Ovary (tissue), 3 donors: ENCODE measurements around the gene OSBPL6.

ENCODE experiments used
- EP300 ChIP-seq: sonication (generic); formaldehyde crosslinking; IDR thresholded peaks from one replicate; pipeline ENCODE4 v1.6.1; 2017; ENCODE audit warnings: antibody characterized with exemption
- POLR2A ChIP-seq: fragments of 450-650 bp; IDR thresholded peaks from one replicate; pipeline ENCODE4 v1.6.1; 2017; ENCODE audit warnings: antibody characterized with exemption, mild to moderate bottlenecking, moderate library complexity
- TF ChIP-seq, protein P1 (sequence below), 3 donors: fragments of 450-650 bp in 2 of 3; fragments of 200-600 bp in 1 of 3; IDR thresholded peaks; one replicate each; pipeline versions ENCODE4 v1.5.1 to v1.8.0; 2016 to 2022; ENCODE audit warnings: antibody characterized with exemption in 3 of 3, mild to moderate bottlenecking in 1 of 3
- donor health status: DM: no; HTN: no; CAD: no.

- TF ChIP-seq POLR2A (no peak), EP300 (no peak)
- TF ChIP-seq, protein P1, sequence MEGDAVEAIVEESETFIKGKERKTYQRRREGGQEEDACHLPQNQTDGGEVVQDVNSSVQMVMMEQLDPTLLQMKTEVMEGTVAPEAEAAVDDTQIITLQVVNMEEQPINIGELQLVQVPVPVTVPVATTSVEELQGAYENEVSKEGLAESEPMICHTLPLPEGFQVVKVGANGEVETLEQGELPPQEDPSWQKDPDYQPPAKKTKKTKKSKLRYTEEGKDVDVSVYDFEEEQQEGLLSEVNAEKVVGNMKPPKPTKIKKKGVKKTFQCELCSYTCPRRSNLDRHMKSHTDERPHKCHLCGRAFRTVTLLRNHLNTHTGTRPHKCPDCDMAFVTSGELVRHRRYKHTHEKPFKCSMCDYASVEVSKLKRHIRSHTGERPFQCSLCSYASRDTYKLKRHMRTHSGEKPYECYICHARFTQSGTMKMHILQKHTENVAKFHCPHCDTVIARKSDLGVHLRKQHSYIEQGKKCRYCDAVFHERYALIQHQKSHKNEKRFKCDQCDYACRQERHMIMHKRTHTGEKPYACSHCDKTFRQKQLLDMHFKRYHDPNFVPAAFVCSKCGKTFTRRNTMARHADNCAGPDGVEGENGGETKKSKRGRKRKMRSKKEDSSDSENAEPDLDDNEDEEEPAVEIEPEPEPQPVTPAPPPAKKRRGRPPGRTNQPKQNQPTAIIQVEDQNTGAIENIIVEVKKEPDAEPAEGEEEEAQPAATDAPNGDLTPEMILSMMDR (IDR thresholded peaks at IDR 0.05) = no peak
These were observed 2.8 kb upstream of the OSBPL6 start for GRCh38 chr2:178191511-178191910.
